GM19351 (cell line): Measurements from ENCODE around the gene DACT2.
"Not testable (repeated sequence)": the region's sequence is repeated elsewhere in the genome, so short reads cannot be mapped to it uniquely, and the experiment has no call there.

ENCODE experiments used
- ATAC-seq: cut with Tn5 transposase; IDR thresholded peaks from one replicate; pipeline ENCODE4 v1.9.1; 2021; ENCODE audit warnings: mild to moderate bottlenecking, moderate library complexity; ENCODE audit not compliant: unreplicated experiment

Gene DACT2

GRCh38 chr6:168285456-168285855 lies 34.1 kb downstream of the DACT2 start:
- ATAC-seq, result no peak

GRCh38 chr6:168284187-168284586 lies 35.4 kb downstream of the DACT2 start:
- ATAC-seq, result no peak

GRCh38 chr6:168283686-168284025 lies 35.9 kb downstream of the DACT2 start:
- no peak for ATAC-seq

- no peak for ATAC-seq
These were observed 36.4 kb downstream of the DACT2 start for GRCh38 chr6:168282985-168283685.

- no peak for ATAC-seq
These were observed 37.8 kb downstream of the DACT2 start for GRCh38 chr6:168281826-168282225.

GRCh38 chr6:168281314-168281713 lies 38.3 kb downstream of the DACT2 start:
- ATAC-seq, result not testable (repeated sequence)

GRCh38 chr6:168280899-168281245 lies 38.7 kb downstream of the DACT2 start:
- no peak for ATAC-seq

- no peak for ATAC-seq
These were observed 39.3 kb downstream of the DACT2 start for GRCh38 chr6:168280020-168280898.

- ATAC-seq, result no peak
These were observed 40.1 kb downstream of the DACT2 start for GRCh38 chr6:168279403-168279935.

GRCh38 chr6:168278904-168279303 lies 40.7 kb downstream of the DACT2 start:
- no peak for ATAC-seq

- ATAC-seq, result no peak
These were observed 42.3 kb downstream of the DACT2 start for GRCh38 chr6:168277274-168277669.

GRCh38 chr6:168276576-168277273 lies 42.9 kb downstream of the DACT2 start:
- no peak for ATAC-seq

GRCh38 chr6:168275168-168275567 lies 44.4 kb downstream of the DACT2 start:
- no peak for ATAC-seq

GRCh38 chr6:168274037-168274952 lies 45.3 kb downstream of the DACT2 start:
- no peak for ATAC-seq

GRCh38 chr6:168273441-168274036 lies 46.0 kb downstream of the DACT2 start:
- no peak for ATAC-seq

- ATAC-seq, result no peak
These were observed 46.9 kb downstream of the DACT2 start for GRCh38 chr6:168272415-168273325.

- ATAC-seq, result no peak
These were observed 49.1 kb downstream of the DACT2 start for GRCh38 chr6:168270274-168271172.
